AG04449 (cell line): ENCODE data around the gene RNF13.
A peak's percentile ranks its signal among the peaks of the same experiment; 100 is the strongest.
"Not testable (repeated sequence)": the region's sequence is repeated elsewhere in the genome, so short reads cannot be mapped to it uniquely, and the experiment has no call there.

Experiments
- CTCF ChIA-PET: fragments of 350-600 bp; formaldehyde crosslinking; extraction: SDS; loops from one replicate; lab custom pipeline; 2021; ENCODE audit warnings: antibody characterized with exemption; lab: Yijun Ruan, JAX
- POLR2A ChIA-PET: fragments of 400-600, 350-600 bp; formaldehyde crosslinking; extraction: SDS; loops from one replicate; lab custom pipeline; 2020; ENCODE audit warnings: antibody characterized with exemption, inconsistent platforms; lab: Yijun Ruan, JAX
- DNase-seq: peaks from one replicate; pipeline ENCODE4 v3.0.0-alpha.2; 2010; ENCODE audit warnings: low read depth, low spot score
- H3K4me3 ChIP-seq: 2 replicates; pipeline ENCODE4 v1.5.1; 2011; ENCODE audit warnings: low read depth, mild to moderate bottlenecking, control low read depth, low read length
- TF ChIP-seq, protein P1 (sequence below): IDR thresholded peaks from one replicate; pipeline ENCODE4 v1.5.1; 2011; ENCODE audit warnings: mild to moderate bottlenecking, moderate library complexity, low read length, control low read depth, inconsistent platforms; ENCODE audit not compliant: insufficient read depth; ENCODE audit errors: missing control alignments

Gene RNF13

DNA sequence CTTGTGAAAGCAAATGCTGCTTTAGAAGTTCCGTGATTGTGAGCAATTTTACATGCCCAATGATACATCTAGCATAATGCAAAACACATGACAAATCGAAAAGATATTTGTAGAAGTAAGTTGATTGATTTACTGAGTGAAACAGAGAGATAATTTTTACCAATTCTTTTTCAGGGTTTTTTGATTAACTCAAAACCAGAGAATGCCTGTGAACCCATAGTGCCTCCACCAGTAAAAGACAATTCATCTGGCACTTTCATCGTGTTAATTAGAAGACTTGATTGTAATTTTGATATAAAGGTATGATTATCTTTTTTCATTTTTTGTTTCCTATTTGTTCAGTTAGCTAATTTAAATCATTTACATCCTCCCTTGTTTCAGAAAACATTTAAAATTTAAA is 58.8 kb downstream of the RNF13 start:
- POLR2A ChIA-PET: no interaction called here
- TF ChIP-seq, protein P1, sequence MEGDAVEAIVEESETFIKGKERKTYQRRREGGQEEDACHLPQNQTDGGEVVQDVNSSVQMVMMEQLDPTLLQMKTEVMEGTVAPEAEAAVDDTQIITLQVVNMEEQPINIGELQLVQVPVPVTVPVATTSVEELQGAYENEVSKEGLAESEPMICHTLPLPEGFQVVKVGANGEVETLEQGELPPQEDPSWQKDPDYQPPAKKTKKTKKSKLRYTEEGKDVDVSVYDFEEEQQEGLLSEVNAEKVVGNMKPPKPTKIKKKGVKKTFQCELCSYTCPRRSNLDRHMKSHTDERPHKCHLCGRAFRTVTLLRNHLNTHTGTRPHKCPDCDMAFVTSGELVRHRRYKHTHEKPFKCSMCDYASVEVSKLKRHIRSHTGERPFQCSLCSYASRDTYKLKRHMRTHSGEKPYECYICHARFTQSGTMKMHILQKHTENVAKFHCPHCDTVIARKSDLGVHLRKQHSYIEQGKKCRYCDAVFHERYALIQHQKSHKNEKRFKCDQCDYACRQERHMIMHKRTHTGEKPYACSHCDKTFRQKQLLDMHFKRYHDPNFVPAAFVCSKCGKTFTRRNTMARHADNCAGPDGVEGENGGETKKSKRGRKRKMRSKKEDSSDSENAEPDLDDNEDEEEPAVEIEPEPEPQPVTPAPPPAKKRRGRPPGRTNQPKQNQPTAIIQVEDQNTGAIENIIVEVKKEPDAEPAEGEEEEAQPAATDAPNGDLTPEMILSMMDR: no peak

DNA sequence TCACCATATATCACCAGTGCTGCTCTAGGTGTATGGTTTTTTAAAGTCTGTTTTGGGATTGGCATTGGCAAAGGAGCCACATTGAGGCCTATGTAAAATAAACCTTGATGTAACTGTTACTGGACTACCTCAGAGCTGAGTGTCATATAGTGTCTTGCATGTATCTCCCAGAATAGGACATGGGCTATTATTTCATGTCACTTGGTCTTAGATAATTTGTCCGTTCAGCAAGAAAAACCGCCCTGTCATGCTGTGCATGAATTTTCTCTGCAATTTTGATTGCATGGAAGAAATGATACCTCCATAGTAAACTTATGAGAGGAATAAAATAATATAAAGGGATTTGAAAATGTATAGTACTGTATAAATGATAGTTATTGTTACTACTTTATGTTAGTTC is 59.6 kb downstream of the RNF13 start:
- ChIA-PET CTCF (interaction anchor here (1.3 to 1.4 kb wide), 2 partner anchors 10 to 14 kb away, joined by 3 to 4 read pairs; no protein-coding TSS in a partner anchor), POLR2A (no interaction called here)

More for the DNA sequence above, 58.8 kb downstream of the RNF13 start:
- no peak overlapping the region for H3K4me3 ChIP-seq
- no peak for DNase-seq
- CTCF ChIA-PET: interaction anchor here (1.3 to 1.4 kb wide), 2 partner anchors 11 to 14 kb away, joined by 3 to 4 read pairs; no protein-coding TSS in a partner anchor

DNA sequence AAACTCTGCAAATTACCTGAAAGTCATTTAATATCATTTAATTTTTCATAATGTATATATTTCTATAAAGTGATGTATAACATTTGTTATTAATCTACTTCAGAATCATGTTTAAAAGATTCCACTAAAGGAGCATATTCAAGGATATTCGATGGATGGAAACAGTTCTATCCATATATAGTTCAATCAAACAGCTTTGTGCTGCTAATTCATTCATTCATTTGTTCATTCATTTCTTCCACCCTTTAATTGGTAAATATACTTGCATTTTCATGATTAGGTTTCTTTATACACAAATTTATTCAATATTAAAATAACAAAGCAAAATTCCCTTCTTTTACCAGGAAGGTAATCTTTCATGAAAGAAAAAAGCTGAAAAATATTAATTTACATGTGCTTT is 64.7 kb downstream of the RNF13 start:
- ChIA-PET CTCF (interaction anchor here (0.8 to 1.4 kb wide), 2 partner anchors 16 to 306 kb away, joined by 3 to 5 read pairs; no protein-coding TSS in a partner anchor), POLR2A (no interaction called here)
- DNase-seq: no peak

More for the DNA sequence above, 59.6 kb downstream of the RNF13 start:
- TF ChIP-seq, protein P1: no peak
- no peak overlapping the region for H3K4me3 ChIP-seq
- DNase-seq: no peak

DNA sequence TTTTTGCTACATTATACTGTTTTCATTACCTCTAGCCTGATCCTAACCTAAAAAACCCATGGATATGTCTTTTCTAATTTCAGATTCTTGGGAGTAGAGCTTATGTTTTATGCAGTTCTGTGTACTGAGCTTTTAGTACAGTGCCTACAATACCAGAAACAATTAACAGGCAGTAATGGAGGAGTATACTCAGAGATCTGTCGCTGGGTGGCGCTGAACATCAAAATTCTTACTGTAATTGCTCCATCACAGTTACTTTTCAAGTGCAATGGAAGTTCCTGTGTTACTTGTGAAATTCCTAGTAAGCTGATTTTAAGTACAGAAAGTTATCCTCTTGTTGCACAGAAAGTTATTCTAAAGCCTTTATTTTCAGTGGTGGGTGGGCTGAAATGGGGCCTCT is 66.9 kb downstream of the RNF13 start:
- no peak overlapping the region for H3K4me3 ChIP-seq
- TF ChIP-seq, protein P1: peak; percentile 68
- CTCF ChIA-PET: interaction anchor here (0.7 to 2.8 kb wide), 45 partner anchors 10 to 611 kb away, joined by 3 to 39 read pairs (median 5); no protein-coding TSS in a partner anchor
- DNase-seq: no peak
- POLR2A ChIA-PET: no interaction called here

More for the DNA sequence above, 64.7 kb downstream of the RNF13 start:
- TF ChIP-seq, protein P1: no peak
- no peak overlapping the region for H3K4me3 ChIP-seq

DNA sequence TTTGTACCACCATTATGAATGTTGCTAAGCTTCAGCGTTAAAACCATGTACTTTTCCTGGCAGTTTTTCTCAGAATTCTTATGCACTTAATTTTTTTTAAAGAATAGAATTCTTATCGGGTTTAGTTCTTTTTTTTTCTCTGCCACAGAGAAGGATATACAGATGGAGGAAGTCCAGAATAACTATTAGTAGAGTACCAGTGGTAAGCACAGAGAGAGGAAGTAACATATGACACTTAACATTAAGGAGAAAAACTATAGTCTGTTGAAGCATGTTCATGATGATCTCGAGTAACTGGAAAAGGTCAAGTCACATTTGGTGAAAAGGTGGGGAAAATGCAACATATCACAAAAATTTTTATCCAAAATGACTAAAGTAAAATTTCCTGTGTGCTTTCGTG is 68.9 kb downstream of the RNF13 start:
- TF ChIP-seq, protein P1: no peak
- no peak for DNase-seq
- POLR2A ChIA-PET: no interaction called here
- CTCF ChIA-PET: interaction anchor here (0.7 to 2.8 kb wide), 3 partner anchors 12 to 111 kb away, joined by 3 to 32 read pairs (median 4); no protein-coding TSS in a partner anchor
- no peak overlapping the region for H3K4me3 ChIP-seq

DNA sequence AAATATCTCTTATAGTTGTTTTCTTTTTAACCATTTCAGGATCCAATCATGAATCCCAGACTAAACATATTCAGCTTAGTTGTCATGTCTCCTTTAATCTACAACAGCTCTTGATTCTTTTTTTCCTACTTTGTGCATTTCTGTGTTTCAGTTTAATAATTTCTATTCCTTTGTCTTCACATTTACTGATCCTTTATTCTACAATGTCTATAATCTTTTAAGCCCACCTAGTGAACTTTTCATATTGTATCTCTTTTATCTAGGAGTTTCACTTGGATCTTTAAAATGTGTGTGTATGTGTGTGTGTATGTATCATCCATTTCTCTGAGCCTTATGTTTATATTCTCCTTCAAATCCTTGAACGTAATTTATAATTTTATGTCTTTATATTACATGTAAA is 70.1 kb downstream of the RNF13 start:
- DNase-seq: no peak
- ChIA-PET CTCF (interaction anchor here (0.7 to 2.2 kb wide), 7 partner anchors 10 to 433 kb away, joined by 3 to 9 read pairs (median 4); no protein-coding TSS in a partner anchor), POLR2A (no interaction called here)
- no peak overlapping the region for H3K4me3 ChIP-seq
- TF ChIP-seq, protein P1: no peak

DNA sequence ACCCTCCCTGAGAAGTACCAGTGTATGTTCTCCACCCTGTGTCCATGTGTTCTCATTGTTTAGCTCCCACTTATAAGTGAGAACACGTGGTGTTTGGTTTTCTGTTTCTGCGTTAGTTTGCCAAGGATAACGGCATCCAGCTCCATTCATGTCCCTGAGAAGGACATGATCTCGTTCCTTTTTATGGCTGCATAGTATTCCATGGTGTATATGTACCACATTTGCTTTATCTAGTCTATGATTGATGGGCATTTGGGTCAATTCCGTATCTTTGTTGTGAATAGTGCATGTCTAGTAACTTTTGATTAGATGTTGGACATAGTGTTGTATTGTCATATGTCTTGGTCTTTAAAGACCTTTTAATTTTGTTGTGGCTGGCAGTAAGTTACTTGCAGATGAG is 70.8 kb downstream of the RNF13 start:
- CTCF ChIA-PET: interaction anchor here (0.9 to 2.2 kb wide), 4 partner anchors 15 to 433 kb away, joined by 3 to 9 read pairs (median 6); no protein-coding TSS in a partner anchor
- POLR2A ChIA-PET, H3K4me3 ChIP-seq, DNase-seq: not testable (repeated sequence)

DNA sequence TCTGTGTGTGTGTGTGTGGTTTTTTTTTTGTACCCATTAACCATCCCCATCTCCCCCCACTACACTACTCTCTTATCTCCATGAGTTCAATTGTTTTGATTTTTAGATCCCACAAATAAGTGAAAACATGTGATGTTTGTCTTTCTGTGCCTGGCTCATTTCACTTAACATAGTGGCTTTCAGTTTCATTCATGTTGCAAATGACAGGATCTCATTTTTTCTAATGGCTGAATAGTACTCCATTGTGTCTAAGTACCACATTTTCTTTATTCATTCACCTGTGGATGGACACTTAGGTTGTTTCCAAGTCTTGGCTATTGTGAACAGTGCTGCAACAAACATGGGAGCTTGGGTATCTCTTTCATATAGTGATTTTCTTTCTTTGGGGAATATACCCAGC is 71.8 kb downstream of the RNF13 start:
- CTCF ChIA-PET: interaction anchor here (2.2 kb wide), 1 partner anchor 299 kb away, joined by 9 read pairs; no protein-coding TSS in a partner anchor
- POLR2A ChIA-PET, H3K4me3 ChIP-seq, DNase-seq: not testable (repeated sequence)
